ENCODE results near the gene THSD7B. TPM values are rescaled to one million over a fixed set of nuclear protein-coding genes. Genes with fewer than 3 reads are reported as not detected.

Gene THSD7B
- total and polyA plus RNA-seq, 9 of the 15 experiments (the other 6 are each of a cell fraction or from before 2014, with no cell fraction given): not detected

DNA sequence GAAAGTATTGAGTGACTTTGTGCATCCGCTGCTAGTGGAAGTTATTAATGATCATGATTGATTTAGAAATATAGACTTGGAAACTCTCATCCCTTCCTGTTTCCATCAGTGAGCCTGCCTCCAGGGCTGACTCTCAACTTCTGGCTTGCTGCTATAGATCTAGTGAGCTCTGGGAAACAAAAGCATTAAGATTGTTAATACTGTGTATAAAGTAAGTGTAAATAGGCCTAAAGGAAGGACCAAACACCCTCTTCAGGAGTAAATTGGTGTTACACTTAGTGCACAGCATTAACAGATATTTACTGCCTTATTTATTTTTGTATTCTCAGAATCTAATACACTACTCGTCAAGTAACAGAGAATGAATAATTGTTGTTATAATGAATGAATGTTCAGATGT is 285.6 kb downstream of the THSD7B start (continued):
- TF ChIP-seq, protein P1, sequence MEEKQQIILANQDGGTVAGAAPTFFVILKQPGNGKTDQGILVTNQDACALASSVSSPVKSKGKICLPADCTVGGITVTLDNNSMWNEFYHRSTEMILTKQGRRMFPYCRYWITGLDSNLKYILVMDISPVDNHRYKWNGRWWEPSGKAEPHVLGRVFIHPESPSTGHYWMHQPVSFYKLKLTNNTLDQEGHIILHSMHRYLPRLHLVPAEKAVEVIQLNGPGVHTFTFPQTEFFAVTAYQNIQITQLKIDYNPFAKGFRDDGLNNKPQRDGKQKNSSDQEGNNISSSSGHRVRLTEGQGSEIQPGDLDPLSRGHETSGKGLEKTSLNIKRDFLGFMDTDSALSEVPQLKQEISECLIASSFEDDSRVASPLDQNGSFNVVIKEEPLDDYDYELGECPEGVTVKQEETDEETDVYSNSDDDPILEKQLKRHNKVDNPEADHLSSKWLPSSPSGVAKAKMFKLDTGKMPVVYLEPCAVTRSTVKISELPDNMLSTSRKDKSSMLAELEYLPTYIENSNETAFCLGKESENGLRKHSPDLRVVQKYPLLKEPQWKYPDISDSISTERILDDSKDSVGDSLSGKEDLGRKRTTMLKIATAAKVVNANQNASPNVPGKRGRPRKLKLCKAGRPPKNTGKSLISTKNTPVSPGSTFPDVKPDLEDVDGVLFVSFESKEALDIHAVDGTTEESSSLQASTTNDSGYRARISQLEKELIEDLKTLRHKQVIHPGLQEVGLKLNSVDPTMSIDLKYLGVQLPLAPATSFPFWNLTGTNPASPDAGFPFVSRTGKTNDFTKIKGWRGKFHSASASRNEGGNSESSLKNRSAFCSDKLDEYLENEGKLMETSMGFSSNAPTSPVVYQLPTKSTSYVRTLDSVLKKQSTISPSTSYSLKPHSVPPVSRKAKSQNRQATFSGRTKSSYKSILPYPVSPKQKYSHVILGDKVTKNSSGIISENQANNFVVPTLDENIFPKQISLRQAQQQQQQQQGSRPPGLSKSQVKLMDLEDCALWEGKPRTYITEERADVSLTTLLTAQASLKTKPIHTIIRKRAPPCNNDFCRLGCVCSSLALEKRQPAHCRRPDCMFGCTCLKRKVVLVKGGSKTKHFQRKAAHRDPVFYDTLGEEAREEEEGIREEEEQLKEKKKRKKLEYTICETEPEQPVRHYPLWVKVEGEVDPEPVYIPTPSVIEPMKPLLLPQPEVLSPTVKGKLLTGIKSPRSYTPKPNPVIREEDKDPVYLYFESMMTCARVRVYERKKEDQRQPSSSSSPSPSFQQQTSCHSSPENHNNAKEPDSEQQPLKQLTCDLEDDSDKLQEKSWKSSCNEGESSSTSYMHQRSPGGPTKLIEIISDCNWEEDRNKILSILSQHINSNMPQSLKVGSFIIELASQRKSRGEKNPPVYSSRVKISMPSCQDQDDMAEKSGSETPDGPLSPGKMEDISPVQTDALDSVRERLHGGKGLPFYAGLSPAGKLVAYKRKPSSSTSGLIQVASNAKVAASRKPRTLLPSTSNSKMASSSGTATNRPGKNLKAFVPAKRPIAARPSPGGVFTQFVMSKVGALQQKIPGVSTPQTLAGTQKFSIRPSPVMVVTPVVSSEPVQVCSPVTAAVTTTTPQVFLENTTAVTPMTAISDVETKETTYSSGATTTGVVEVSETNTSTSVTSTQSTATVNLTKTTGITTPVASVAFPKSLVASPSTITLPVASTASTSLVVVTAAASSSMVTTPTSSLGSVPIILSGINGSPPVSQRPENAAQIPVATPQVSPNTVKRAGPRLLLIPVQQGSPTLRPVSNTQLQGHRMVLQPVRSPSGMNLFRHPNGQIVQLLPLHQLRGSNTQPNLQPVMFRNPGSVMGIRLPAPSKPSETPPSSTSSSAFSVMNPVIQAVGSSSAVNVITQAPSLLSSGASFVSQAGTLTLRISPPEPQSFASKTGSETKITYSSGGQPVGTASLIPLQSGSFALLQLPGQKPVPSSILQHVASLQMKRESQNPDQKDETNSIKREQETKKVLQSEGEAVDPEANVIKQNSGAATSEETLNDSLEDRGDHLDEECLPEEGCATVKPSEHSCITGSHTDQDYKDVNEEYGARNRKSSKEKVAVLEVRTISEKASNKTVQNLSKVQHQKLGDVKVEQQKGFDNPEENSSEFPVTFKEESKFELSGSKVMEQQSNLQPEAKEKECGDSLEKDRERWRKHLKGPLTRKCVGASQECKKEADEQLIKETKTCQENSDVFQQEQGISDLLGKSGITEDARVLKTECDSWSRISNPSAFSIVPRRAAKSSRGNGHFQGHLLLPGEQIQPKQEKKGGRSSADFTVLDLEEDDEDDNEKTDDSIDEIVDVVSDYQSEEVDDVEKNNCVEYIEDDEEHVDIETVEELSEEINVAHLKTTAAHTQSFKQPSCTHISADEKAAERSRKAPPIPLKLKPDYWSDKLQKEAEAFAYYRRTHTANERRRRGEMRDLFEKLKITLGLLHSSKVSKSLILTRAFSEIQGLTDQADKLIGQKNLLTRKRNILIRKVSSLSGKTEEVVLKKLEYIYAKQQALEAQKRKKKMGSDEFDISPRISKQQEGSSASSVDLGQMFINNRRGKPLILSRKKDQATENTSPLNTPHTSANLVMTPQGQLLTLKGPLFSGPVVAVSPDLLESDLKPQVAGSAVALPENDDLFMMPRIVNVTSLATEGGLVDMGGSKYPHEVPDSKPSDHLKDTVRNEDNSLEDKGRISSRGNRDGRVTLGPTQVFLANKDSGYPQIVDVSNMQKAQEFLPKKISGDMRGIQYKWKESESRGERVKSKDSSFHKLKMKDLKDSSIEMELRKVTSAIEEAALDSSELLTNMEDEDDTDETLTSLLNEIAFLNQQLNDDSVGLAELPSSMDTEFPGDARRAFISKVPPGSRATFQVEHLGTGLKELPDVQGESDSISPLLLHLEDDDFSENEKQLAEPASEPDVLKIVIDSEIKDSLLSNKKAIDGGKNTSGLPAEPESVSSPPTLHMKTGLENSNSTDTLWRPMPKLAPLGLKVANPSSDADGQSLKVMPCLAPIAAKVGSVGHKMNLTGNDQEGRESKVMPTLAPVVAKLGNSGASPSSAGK (IDR thresholded peaks at IDR 0.05): no peak
- TF ChIP-seq, protein P2, sequence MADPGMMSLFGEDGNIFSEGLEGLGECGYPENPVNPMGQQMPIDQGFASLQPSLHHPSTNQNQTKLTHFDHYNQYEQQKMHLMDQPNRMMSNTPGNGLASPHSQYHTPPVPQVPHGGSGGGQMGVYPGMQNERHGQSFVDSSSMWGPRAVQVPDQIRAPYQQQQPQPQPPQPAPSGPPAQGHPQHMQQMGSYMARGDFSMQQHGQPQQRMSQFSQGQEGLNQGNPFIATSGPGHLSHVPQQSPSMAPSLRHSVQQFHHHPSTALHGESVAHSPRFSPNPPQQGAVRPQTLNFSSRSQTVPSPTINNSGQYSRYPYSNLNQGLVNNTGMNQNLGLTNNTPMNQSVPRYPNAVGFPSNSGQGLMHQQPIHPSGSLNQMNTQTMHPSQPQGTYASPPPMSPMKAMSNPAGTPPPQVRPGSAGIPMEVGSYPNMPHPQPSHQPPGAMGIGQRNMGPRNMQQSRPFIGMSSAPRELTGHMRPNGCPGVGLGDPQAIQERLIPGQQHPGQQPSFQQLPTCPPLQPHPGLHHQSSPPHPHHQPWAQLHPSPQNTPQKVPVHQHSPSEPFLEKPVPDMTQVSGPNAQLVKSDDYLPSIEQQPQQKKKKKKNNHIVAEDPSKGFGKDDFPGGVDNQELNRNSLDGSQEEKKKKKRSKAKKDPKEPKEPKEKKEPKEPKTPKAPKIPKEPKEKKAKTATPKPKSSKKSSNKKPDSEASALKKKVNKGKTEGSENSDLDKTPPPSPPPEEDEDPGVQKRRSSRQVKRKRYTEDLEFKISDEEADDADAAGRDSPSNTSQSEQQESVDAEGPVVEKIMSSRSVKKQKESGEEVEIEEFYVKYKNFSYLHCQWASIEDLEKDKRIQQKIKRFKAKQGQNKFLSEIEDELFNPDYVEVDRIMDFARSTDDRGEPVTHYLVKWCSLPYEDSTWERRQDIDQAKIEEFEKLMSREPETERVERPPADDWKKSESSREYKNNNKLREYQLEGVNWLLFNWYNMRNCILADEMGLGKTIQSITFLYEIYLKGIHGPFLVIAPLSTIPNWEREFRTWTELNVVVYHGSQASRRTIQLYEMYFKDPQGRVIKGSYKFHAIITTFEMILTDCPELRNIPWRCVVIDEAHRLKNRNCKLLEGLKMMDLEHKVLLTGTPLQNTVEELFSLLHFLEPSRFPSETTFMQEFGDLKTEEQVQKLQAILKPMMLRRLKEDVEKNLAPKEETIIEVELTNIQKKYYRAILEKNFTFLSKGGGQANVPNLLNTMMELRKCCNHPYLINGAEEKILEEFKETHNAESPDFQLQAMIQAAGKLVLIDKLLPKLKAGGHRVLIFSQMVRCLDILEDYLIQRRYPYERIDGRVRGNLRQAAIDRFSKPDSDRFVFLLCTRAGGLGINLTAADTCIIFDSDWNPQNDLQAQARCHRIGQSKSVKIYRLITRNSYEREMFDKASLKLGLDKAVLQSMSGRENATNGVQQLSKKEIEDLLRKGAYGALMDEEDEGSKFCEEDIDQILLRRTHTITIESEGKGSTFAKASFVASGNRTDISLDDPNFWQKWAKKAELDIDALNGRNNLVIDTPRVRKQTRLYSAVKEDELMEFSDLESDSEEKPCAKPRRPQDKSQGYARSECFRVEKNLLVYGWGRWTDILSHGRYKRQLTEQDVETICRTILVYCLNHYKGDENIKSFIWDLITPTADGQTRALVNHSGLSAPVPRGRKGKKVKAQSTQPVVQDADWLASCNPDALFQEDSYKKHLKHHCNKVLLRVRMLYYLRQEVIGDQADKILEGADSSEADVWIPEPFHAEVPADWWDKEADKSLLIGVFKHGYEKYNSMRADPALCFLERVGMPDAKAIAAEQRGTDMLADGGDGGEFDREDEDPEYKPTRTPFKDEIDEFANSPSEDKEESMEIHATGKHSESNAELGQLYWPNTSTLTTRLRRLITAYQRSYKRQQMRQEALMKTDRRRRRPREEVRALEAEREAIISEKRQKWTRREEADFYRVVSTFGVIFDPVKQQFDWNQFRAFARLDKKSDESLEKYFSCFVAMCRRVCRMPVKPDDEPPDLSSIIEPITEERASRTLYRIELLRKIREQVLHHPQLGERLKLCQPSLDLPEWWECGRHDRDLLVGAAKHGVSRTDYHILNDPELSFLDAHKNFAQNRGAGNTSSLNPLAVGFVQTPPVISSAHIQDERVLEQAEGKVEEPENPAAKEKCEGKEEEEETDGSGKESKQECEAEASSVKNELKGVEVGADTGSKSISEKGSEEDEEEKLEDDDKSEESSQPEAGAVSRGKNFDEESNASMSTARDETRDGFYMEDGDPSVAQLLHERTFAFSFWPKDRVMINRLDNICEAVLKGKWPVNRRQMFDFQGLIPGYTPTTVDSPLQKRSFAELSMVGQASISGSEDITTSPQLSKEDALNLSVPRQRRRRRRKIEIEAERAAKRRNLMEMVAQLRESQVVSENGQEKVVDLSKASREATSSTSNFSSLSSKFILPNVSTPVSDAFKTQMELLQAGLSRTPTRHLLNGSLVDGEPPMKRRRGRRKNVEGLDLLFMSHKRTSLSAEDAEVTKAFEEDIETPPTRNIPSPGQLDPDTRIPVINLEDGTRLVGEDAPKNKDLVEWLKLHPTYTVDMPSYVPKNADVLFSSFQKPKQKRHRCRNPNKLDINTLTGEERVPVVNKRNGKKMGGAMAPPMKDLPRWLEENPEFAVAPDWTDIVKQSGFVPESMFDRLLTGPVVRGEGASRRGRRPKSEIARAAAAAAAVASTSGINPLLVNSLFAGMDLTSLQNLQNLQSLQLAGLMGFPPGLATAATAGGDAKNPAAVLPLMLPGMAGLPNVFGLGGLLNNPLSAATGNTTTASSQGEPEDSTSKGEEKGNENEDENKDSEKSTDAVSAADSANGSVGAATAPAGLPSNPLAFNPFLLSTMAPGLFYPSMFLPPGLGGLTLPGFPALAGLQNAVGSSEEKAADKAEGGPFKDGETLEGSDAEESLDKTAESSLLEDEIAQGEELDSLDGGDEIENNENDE (IDR thresholded peaks at IDR 0.05; ENCODE audit: low read depth, low read length): no peak
- TF ChIP-seq ELF4 (CRISPR knock-in tag; IDR thresholded peaks at IDR 0.05) (no peak), ZNF175 (CRISPR knock-in tag; IDR thresholded peaks at IDR 0.05; ENCODE audit: low read depth) (no peak), U2AF1 (optimal IDR thresholded peaks at IDR 0.05; ENCODE audit: low read depth, low read length) (no peak)

Measured in K562 (cell line).